Activated T-cell treated with anti-CD3 and anti-CD28 coated beads for 24 hours (primary cell): ENCODE results near the gene CCDC110.

Source experiments
- DNase-seq: peaks from one replicate; pipeline ENCODE4 v3.0.0-alpha.2; 2020; ENCODE audit warnings: low read depth

Gene CCDC110

DNA sequence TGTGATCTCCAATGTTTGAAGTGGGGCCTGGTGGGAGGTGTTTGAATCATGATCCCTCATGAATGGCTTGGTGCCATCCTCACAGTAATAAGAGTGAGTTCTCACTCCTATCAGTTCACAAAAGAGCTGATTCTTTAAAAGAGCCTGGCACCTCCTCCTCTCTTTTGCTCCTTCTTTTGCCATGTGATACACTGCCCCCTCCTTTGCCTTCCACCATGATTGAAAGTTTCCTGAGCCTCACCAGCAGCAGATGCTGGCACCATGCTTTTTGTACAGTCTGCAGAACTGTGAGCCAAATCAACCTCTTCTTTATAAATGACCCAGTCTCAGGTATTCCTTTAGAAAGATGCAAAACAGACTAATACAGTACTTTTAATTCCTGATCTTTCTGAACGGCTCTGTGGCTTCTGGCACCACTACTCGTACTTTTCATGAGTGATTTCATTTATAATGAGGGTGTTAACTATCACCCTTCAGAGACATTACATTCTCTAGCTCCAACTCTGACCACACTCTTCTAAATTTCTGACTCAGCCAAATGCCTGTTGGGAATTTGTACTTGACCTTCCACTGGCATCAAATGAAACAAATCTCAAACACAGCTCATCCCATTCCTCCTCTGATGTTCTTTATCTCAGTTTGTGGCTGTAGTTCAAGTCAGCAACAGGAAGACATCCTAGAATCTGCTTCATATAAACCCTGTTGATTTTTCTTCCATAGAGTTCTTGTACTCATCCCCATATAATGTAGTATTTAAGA lies 50.0 kb downstream of the CCDC110 start:
- no peak for DNase-seq

DNA sequence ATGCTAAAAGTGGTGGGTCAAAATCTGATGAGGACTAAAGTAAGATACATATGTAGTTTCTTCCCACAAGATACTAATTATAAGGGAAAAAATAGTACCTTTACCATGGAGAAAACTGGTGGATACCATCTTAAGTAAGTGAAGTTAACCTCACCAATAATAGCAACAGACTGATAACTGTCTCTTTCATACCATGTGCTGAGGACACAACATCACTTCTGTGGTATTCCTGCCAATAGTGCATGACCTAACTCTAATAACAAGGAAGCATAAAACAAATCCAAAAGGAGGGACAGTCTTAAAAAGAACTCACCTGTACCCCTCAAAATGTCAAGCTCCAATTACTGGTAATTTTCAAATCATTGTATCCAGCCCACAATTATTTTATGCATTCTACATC lies 54.6 kb downstream of the CCDC110 start:
- DNase-seq = no peak

DNA sequence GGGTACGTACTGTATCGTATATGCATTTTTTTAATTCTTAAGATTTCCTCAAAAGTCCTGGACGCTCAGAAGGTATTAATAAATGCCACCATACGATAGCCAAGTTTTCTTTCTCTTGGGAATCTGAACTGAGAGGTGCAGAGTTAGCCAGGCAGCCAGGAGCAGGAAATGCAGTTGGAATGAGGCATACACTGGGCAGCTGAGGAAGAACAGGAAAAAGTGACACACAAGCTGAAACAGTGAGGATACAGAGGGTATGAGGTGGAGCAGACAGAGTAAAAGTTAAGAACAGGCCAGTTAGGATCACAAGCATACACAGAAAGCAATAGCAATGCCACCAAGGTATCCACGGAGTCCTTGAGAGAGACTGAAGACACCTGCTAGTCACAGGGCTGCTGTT lies 59.1 kb downstream of the CCDC110 start:
- DNase-seq = no peak

DNA sequence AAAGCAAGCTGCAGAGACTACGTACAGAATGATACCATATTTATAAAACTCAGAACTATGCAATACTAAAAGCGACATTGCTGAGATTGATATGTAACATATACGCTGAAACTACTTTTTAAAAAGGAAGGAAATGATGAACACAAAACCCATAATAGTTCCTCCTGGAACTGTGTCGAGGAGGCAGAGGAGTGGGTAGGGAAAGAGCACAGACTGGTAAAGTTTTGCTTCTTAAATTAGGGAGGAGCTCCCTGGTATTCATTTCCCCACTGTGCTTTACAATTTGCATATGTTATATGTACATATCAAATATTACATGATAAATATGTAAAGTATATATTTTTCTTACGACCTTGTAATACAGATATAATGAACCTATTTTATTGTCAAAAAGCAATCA lies 59.7 kb downstream of the CCDC110 start:
- no peak for DNase-seq

DNA sequence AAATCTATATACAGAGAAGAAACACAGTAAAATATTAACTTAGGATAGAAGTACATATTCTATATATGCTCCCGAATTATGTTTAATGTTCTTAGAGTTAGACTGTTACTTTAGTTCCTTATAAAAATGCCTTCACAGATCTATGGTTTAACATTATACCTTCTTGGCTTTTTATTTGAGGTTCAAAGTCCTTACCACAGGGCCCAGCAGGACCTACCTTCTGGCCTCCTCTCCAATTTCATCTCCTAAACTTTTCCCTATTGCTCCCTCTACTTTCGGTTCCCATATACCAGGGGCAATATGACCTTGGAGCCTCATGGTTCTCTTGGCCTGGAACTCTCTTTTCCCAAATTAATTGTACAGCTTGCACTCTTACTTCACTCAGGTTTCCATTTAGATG lies 63.1 kb downstream of the CCDC110 start:
- no peak for DNase-seq

DNA sequence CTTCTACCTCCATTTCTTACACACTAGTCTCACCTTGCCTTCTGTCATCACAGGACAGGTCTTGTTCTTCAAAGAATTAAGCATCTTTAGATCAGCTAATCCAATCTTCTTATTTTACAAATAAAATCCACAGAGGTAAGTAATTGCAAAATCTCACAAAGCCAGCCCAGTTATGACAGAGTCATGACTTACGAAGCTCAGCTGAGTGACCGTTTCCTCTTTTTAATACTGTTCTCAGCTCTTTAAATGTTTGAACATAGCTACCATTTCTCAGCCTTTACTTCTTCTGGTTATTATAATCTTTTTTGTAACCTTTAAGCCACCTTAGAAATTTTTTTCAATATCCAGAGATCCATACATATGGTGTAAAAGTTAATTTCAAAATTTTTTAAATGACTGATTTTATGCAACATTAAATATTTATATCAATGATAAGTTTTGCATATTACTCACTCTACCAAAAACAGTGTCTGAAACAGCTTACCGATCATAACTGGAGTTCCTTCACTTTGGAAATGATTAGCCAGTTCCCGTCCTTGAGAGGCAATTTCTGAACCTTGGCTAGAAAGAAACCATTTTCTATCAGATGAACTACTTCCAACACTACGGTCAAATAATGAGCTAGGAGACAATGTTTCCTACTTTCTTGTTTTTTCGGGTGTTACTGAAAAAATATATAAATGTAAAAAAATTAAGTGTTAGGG lies 66.1 kb downstream of the CCDC110 start:
- DNase-seq = no peak

DNA sequence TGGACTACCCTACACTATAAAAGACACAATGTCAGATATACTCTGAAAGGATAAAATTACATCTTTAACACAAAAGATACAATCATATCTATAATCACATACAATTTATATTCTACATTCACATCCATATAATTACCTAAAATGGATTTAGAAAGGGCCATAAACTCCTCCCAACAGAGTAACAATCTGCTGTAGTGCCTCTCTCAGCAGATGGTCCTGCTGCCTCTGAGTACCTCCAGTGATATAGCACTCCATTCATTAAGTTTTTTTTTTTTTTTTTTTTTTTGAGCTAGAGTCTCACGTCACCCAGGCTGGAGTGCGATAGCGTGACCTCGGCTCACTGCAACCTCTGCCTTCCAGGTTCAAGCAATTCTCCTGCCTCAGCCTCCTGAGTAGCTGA lies 67.5 kb downstream of the CCDC110 start:
- DNase-seq = no peak

DNA sequence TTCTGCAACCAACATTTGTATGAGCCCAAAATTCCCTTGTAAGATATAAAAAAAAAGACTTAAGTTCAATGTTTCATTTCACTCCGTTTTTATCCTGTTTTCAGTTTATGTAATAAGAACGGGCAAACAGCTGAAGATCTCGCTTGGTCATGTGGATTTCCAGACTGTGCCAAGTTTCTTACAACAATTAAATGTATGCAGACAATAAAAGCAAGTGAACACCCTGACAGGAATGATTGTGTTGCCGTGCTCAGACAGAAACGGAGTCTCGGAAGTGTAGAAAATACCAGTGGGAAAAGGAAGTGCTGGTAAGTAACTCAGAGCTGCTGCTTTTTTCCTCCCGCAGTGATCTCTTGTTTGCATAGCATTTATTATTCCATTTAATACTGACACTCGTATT lies 72.1 kb downstream of the CCDC110 start:
- DNase-seq = no peak

DNA sequence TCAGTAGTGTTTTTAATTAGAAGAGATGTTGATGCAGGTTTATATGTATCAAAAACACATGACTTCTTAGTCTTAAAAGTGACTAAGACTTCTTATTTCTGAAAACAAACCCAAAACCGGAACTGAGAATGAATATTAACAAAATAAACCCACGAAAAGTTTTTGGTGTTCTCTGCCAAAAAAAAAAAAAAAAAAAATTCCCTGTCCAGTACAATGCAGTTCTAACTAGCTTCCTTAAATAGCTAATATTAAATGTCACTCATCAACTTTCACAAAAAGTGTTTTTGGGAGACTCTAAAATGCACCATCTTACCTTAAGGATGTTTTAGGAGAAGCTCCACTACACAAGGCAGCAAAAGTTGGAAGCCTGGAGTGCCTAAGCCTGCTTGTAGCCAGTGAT lies 72.9 kb downstream of the CCDC110 start:
- no peak for DNase-seq

DNA sequence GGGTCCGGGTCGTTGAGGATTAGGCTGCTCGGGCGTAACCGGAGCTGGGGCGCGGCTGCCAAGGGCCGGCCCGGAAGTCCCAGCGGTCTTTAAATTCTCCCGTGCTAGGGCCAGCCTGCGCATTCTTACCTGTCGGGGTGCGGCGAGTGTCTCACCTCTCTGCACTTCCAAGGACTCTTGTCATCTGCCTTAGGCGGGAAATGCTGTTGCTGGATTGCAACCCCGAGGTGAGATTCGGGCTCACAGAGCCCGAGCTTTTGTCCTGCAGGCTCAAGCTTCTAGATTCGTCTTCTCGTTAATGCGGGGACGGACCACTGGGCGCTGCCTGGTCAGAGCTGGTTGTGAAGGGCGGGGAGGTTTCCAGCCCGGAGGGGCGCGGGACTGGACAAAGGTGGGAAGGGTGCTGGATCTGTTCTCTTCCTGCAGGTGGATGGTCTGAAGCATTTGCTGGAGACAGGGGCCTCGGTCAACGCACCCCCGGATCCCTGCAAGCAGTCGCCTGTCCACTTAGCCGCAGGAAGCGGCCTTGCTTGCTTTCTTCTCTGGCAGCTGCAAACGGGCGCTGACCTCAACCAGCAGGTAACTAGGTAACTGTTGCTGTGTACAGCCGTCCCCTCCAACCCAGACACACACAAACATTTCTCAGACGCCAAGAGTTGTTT lies 74.7 kb downstream of the CCDC110 start, which contains the start of gene ANKRD37:
Gene ANKRD37 (plus strand): TSS at position 118 of the 662 bp plus-strand sequence. CDS start 83 bp downstream, at position 201.
- no peak for DNase-seq

DNA sequence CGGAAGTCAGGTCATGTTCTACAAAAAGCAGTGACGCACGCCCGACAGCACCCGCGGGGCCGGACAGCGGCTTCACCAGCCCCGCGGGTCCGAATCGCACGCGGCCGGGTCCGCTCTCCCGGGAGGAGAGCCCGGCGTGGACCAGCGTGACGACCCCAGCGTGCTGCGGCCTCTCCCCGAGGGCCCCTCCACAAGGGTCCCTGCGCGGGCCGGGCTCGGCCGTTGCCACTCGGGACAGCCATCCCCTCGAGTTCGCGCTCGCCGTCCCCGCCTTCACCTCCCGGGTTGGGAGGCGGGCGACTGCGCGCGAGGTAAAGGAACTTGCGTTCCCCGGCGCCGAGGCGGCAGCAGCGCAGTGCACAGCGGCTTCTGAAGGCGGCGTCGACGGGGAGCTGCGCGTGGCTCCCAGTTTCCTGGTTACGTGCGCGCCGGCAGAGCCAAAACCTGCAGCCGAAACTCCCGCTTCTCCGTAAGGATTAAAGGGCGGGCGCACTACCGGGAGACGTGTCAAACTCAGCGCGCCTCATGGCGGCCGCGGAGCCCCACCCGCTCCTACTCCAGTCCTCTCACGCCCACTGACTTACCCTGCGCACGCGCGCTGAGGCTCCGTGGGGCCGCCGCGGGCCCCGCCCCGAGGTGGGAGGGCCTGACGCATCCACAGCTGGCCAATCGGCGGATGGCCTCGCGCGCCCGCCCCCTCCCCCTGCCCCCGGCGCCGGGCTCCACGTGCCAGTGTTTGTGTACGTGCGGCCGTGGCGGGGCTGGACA lies 75.4 kb downstream of the CCDC110 start:
- peak; percentile 97 for DNase-seq

DNA sequence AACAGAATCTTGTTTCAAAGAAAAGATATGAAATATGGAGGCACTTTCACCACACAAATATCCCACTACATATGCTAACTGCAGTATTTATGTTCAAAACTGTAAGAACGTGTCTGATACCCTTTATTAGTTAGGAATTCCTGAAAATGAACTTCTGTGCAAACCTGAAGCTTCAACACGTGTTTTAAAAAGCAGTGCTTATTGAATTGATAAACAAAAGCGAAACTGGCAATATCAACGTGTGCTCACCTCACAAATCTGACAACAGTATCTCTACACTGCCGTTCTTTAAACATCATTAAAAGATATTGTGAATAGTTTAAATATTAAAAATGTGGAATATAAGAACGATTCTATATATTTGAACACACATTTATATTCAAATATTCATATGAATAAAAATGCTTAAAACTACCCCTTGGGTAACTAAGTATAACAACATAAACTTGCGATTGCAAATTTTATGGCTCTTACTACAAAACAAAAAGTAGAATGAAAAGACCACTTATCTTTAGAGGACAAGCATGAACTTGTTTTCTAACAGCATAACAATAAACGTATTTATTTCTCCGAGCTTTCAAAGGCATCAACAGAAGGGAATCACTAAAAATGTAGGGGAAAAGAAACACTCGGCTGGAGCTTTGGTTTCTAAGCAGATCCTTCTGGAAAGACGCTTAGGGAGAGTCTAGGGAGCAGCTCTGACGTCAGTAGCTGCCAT lies 76.1 kb downstream of the CCDC110 start, which contains the start of gene LRP2BP:
Gene LRP2BP (minus strand): TSS at position 687 of the 718 bp plus-strand sequence. CDS start 17,738 bp downstream, outside the sequence.
- DNase-seq = no peak
